ENCODE results near the gene CTBS. TPM values are rescaled to one million over a fixed set of nuclear protein-coding genes. Genes with fewer than 3 reads are reported as not detected.
A peak's percentile ranks its signal among the peaks of the same experiment; 100 is the strongest.

Gene CTBS
- total and polyA plus RNA-seq, 2 donors: 7.6 to 12.5 TPM

DNA sequence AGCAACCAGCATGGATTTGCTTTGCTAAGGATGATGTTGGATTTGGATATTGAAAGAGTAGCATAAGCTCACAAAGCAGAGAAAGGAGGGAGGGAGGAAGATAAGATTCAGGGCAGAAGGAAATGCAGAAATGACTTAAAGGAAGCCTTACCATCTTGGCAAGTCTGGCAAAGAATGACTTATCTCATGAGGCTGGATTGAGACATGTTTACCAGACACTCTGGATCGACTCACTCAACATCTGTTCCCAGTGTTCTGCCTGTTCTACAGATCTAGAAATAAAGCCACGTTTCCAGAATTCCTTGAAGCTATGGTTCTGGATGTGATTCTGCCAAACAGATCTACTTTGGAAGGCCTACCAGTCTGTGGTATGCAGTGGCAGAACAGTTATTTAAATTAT lies 38.8 kb upstream of the CTBS start:
- Histone ChIP-seq H3K4me3 (ENCODE audit: low read length in 2 of 2) (no peak overlapping the region), H3K9me3 (ENCODE audit: control insufficient read depth in 2 of 2, insufficient read depth in 1 of 2, low read length in 1 of 2) (peaks cover 0 to 12% of the 10 kb centered on the region in 2 donors), H3K27me3 (ENCODE audit: control insufficient read depth in 2 of 2, insufficient read depth in 1 of 2, low read length in 1 of 2) (no peaks in the 10 kb centered on the region), H3K27ac (ENCODE audit: low read depth in 1 of 2, low read length in 1 of 2) (no peak overlapping the region), H3K4me1 (ENCODE audit: control insufficient read depth in 2 of 2, insufficient read depth in 2 of 2, low read length in 2 of 2) (no peaks in the 10 kb centered on the region), H3K36me3 (ENCODE audit: control insufficient read depth in 2 of 2, insufficient read depth in 2 of 2, low read length in 1 of 2) (no peaks in the 10 kb centered on the region)
- WGBS: 98% methylated on average over 2 of the region's 2 CpGs
- DNase-seq (ENCODE audit: low read depth in 6 of 9, low spot score in 9 of 9): no peak

DNA sequence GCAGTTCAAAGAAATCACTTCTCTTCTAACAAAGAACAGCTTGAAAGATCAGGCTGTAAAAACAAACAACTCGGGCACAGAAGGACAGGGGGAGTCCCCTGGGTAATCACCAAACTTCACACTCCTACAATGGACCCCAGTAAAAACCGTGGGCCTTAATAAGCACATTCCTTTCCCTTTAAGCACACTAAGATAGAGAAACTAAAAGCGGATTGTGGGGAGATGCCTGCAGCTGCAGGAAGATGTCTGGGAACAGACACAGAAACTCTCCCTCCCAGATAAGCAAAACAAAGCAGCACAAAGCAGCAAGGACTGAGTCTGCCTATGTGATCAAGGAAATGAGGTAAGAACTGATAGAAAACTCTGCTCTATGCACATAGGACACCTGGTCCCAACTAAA lies 37.6 kb upstream of the CTBS start:
- Histone ChIP-seq H3K4me1 (ENCODE audit: control insufficient read depth in 2 of 2, insufficient read depth in 2 of 2, low read length in 2 of 2) (no peaks in the 10 kb centered on the region), H3K9me3 (ENCODE audit: control insufficient read depth in 2 of 2, insufficient read depth in 1 of 2, low read length in 1 of 2) (peaks cover 0 to 14% of the 10 kb centered on the region in 2 donors), H3K27ac (ENCODE audit: low read depth in 1 of 2, low read length in 1 of 2) (peak overlapping the region; percentile 43 to 47), H3K36me3 (ENCODE audit: control insufficient read depth in 2 of 2, insufficient read depth in 2 of 2, low read length in 1 of 2) (no peaks in the 10 kb centered on the region), H3K27me3 (ENCODE audit: control insufficient read depth in 2 of 2, insufficient read depth in 1 of 2, low read length in 1 of 2) (no peaks in the 10 kb centered on the region), H3K4me3 (ENCODE audit: low read length in 2 of 2) (no peak overlapping the region)
- 65% methylated on average over 3 of the region's 3 CpGs for WGBS
- peak in 1 of 9 donors; percentile 12 for DNase-seq (ENCODE audit: low read depth in 6 of 9, low spot score in 9 of 9)

DNA sequence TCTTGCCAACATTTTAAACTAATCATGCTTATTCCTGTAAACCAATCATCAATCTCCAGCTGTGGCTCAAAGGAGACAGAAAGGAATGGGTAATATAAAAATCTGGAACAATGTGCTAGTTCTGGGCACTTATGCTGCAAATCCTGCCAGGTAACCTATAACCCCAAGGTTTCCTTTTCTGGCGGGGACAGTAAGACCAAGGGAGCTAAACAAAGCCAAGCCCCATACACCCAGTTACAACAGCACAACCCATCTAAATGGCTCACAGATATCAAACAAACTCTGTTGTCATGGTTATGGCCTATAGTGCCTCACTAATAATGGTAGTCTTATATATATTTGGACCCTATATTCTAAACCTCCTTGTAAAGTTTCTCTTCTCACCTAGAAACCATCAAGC lies 36.9 kb upstream of the CTBS start:
- H3K27me3 ChIP-seq (ENCODE audit: control insufficient read depth in 2 of 2, insufficient read depth in 1 of 2, low read length in 1 of 2): no peaks in the 10 kb centered on the region
- 98% methylated on average over 1 of the region's 1 CpG for WGBS

DNA sequence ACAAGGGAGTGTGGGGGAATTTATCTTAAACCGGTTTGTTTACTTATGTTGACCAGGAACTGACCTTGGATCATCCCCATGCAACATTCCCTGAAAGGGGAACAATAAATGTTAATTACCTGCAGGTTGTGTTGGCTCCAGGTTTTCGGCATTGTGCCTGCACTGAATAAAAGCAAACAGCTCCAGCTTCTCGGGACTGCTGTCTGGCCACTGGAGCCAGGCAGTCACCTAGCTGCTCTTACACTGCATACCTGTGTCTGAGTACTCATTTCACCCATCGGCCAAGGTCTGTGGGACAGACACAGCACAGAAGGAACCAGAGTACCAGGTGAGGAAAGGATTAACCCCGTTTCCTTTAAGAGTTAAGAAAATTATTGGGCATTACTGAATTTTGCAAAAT lies 32.7 kb upstream of the CTBS start:
- Histone ChIP-seq H3K9me3 (ENCODE audit: control insufficient read depth in 2 of 2, insufficient read depth in 1 of 2, low read length in 1 of 2) (peaks cover 4 to 27% of the 10 kb centered on the region in 2 donors), H3K27me3 (ENCODE audit: control insufficient read depth in 2 of 2, insufficient read depth in 1 of 2, low read length in 1 of 2) (no peaks in the 10 kb centered on the region), H3K4me3 (ENCODE audit: low read length in 2 of 2) (no peak overlapping the region), H3K27ac (ENCODE audit: low read depth in 1 of 2, low read length in 1 of 2) (no peak overlapping the region), H3K4me1 (ENCODE audit: control insufficient read depth in 2 of 2, insufficient read depth in 2 of 2, low read length in 2 of 2) (no peaks in the 10 kb centered on the region), H3K36me3 (ENCODE audit: control insufficient read depth in 2 of 2, insufficient read depth in 2 of 2, low read length in 1 of 2) (no peaks in the 10 kb centered on the region)
- DNase-seq (ENCODE audit: low read depth in 6 of 9, low spot score in 9 of 9): no peak
- 96% methylated on average over 5 of the region's 5 CpGs for WGBS

More for the DNA sequence above, 36.9 kb upstream of the CTBS start:
- DNase-seq (ENCODE audit: low read depth in 6 of 9, low spot score in 9 of 9): no peak
- peaks cover 0 to 15% of the 10 kb centered on the region in 2 donors for H3K9me3 ChIP-seq (ENCODE audit: control insufficient read depth in 2 of 2, insufficient read depth in 1 of 2, low read length in 1 of 2)
- no peak overlapping the region for H3K4me3 ChIP-seq (ENCODE audit: low read length in 2 of 2)
- H3K4me1 ChIP-seq (ENCODE audit: control insufficient read depth in 2 of 2, insufficient read depth in 2 of 2, low read length in 2 of 2): no peaks in the 10 kb centered on the region
- H3K27ac ChIP-seq (ENCODE audit: low read depth in 1 of 2, low read length in 1 of 2): peak overlapping the region in 1 of 2 donors; percentile 56
- H3K36me3 ChIP-seq (ENCODE audit: control insufficient read depth in 2 of 2, insufficient read depth in 2 of 2, low read length in 1 of 2): no peaks in the 10 kb centered on the region

DNA sequence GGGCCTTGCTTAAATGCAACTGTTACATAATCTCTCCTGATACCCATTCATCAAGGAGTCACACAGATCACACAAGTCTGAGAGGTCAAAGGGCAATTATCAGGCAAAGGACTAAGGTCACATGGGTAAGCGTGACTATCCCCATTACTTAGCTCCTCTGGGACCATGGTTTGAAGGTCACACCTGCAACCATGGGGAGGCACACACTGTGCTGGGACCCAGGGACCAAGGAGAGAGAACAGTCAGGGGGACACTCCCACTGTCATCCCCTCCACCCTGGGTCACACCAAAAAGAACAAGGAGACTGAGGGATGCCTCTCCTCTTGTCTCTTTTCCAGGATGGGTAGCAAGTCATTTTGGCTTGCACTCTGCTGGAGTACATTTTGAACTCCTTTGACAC lies 30.9 kb upstream of the CTBS start:
- 100% methylated on average over 1 of the region's 1 CpG for WGBS
- no peaks in the 10 kb centered on the region for H3K27me3 ChIP-seq (ENCODE audit: control insufficient read depth in 2 of 2, insufficient read depth in 1 of 2, low read length in 1 of 2)

DNA sequence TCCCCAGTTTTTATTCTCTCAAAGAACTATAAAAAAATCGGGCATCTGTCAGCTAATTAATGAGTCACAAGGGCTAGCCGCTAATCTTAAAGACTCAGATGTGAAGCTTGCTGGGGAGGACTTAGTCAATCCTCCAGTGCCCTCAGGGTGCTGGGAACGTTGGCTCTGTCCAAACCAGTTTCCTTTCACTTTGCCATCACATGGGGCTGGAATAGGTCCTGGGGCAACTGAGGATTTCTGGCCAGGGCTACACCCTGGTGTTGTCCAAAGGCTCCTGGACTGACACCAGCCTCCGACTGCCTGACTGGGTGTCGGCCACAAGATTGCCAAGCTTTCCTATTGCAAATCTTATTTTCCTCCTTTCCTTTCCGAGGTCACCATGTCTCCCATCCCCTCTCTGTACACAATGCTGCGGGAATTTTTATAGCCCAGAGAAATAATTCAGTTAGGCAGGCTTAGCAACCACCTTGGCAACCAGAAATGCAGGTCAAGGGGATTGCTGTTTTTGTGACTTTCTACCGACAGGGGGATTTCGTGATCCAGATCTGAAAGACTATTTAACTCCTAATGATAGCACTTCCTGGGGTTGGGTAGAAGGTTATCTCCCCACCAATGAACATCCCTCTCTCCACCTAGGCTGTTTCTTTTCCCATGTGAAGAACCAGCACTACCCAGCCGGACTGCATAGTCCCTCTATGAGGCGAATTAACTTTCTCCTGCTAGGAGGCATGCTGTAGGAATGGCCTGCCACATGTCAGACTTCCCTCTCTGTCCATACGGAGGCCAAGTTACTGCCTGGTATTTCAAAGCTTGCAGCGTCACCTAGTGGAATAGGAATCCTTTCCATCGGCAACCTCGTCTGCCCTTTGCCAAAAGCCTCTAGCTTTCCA lies 29.9 kb upstream of the CTBS start:
- Histone ChIP-seq H3K36me3 (ENCODE audit: control insufficient read depth in 2 of 2, insufficient read depth in 2 of 2, low read length in 1 of 2) (no peaks in the 10 kb centered on the region), H3K27ac (ENCODE audit: low read depth in 1 of 2, low read length in 1 of 2) (no peak overlapping the region), H3K9me3 (ENCODE audit: control insufficient read depth in 2 of 2, insufficient read depth in 1 of 2, low read length in 1 of 2) (peaks cover 4 to 27% of the 10 kb centered on the region in 2 donors), H3K4me3 (ENCODE audit: low read length in 2 of 2) (no peak overlapping the region), H3K4me1 (ENCODE audit: control insufficient read depth in 2 of 2, insufficient read depth in 2 of 2, low read length in 2 of 2) (no peaks in the 10 kb centered on the region), H3K27me3 (ENCODE audit: control insufficient read depth in 2 of 2, insufficient read depth in 1 of 2, low read length in 1 of 2) (no peaks in the 10 kb centered on the region)
- WGBS: 94% methylated on average over 15 of the region's 15 CpGs
- no peak for DNase-seq (ENCODE audit: low read depth in 6 of 9, low spot score in 9 of 9)

More for the DNA sequence above, 30.9 kb upstream of the CTBS start:
- Histone ChIP-seq H3K9me3 (ENCODE audit: control insufficient read depth in 2 of 2, insufficient read depth in 1 of 2, low read length in 1 of 2) (peaks cover 4 to 27% of the 10 kb centered on the region in 2 donors), H3K4me3 (ENCODE audit: low read length in 2 of 2) (no peak overlapping the region), H3K4me1 (ENCODE audit: control insufficient read depth in 2 of 2, insufficient read depth in 2 of 2, low read length in 2 of 2) (no peaks in the 10 kb centered on the region), H3K36me3 (ENCODE audit: control insufficient read depth in 2 of 2, insufficient read depth in 2 of 2, low read length in 1 of 2) (no peaks in the 10 kb centered on the region), H3K27ac (ENCODE audit: low read depth in 1 of 2, low read length in 1 of 2) (no peak overlapping the region)
- DNase-seq (ENCODE audit: low read depth in 6 of 9, low spot score in 9 of 9): no peak

DNA sequence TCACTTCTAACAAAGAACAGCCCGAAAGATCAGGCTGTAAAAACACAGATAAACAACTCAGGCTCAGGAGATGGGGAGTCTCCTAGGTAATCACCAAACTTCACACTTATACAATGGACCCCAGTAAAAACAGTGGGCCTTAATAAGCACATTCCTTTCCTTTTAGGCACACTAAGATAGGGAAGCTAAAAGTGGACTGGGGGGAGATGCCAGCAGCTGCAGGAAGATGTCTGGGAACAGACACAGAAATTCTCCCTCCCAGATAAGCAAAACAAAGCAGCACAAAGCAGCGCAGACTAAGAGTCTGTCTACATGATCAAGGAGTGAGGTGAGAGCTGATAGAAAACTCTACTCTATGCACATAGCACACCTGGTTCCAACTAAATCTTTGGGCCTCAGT lies 29.0 kb upstream of the CTBS start:
- H3K27me3 ChIP-seq (ENCODE audit: control insufficient read depth in 2 of 2, insufficient read depth in 1 of 2, low read length in 1 of 2): no peaks in the 10 kb centered on the region
- no peak overlapping the region for H3K27ac ChIP-seq (ENCODE audit: low read depth in 1 of 2, low read length in 1 of 2)
- peaks cover 4 to 27% of the 10 kb centered on the region in 2 donors for H3K9me3 ChIP-seq (ENCODE audit: control insufficient read depth in 2 of 2, insufficient read depth in 1 of 2, low read length in 1 of 2)
- 87% methylated on average over 2 of the region's 2 CpGs for WGBS
- H3K4me3 ChIP-seq (ENCODE audit: low read length in 2 of 2): no peak overlapping the region
- H3K36me3 ChIP-seq (ENCODE audit: control insufficient read depth in 2 of 2, insufficient read depth in 2 of 2, low read length in 1 of 2): no peaks in the 10 kb centered on the region
- no peak for DNase-seq (ENCODE audit: low read depth in 6 of 9, low spot score in 9 of 9)
- no peaks in the 10 kb centered on the region for H3K4me1 ChIP-seq (ENCODE audit: control insufficient read depth in 2 of 2, insufficient read depth in 2 of 2, low read length in 2 of 2)

DNA sequence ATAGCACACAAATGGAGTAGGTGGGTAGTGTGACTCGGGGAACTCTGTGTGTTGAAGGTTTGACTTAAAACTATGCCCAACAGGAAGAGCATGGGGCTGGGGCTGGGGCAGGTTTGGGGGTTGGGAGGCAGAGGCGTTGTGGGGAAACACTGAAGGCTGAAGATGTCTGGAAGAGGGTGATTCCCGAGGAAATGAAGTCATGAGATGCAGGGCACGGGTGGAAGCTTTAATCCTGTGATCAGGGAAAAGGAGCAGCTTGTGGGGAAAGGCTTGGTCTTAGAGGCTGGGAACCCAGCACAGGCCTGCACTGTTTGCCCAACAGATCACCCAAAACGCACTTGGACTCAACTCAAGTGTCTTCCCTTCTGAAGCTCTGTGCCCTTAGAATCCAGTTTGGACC lies 26.6 kb upstream of the CTBS start:
- no peaks in the 10 kb centered on the region for H3K27me3 ChIP-seq (ENCODE audit: control insufficient read depth in 2 of 2, insufficient read depth in 1 of 2, low read length in 1 of 2)
- no peaks in the 10 kb centered on the region for H3K36me3 ChIP-seq (ENCODE audit: control insufficient read depth in 2 of 2, insufficient read depth in 2 of 2, low read length in 1 of 2)
- no peak overlapping the region for H3K27ac ChIP-seq (ENCODE audit: low read depth in 1 of 2, low read length in 1 of 2)
- no peak overlapping the region for H3K4me3 ChIP-seq (ENCODE audit: low read length in 2 of 2)
- peaks cover 4 to 21% of the 10 kb centered on the region in 2 donors for H3K9me3 ChIP-seq (ENCODE audit: control insufficient read depth in 2 of 2, insufficient read depth in 1 of 2, low read length in 1 of 2)
- DNase-seq (ENCODE audit: low read depth in 6 of 9, low spot score in 9 of 9): no peak
- 96% methylated on average over 5 of the region's 5 CpGs for WGBS
- H3K4me1 ChIP-seq (ENCODE audit: control insufficient read depth in 2 of 2, insufficient read depth in 2 of 2, low read length in 2 of 2): no peaks in the 10 kb centered on the region

DNA sequence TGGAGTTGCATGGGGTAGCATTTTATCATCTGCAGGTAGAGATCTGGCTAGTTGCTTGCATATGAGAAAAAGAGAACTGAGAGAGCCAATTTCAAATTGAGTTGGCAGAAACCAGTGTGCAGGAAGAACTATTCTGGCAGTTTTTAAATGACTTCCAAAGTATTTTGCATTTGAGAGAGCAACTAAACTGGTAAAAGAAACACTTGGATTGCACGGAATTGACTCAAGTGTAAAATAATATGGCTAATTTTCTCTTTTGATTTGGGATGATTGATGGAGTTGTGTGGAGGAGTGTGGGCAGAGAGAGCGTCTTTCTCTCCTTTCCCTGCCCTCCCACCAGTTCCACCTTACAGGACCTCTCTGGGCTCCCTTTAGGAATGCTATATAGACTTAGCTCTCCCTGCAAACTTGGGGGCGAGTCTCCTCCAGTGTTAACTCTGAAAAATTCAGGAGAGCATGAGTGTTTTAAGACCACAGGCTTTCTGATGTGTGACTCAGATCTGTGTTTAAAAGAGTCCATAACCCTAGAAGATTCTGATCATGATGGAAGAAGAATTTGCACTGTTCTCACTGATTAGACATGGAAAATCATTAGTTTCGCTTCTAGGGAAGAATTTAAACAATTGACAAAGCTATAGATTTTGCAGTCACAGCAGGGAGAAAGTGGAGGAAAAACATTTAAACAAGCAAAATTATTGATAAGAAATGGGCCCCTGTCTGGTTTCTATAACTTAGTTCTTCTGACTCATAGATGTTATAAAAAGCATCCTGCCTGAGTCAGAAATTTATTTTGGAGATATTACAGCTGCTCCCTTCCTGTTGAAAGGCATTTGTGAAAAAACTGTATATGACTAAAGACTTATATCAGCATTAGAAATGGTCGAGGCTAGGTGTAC lies 24.9 kb upstream of the CTBS start:
- Histone ChIP-seq H3K36me3 (ENCODE audit: control insufficient read depth in 2 of 2, insufficient read depth in 2 of 2, low read length in 1 of 2) (no peaks in the 10 kb centered on the region), H3K27me3 (ENCODE audit: control insufficient read depth in 2 of 2, insufficient read depth in 1 of 2, low read length in 1 of 2) (no peaks in the 10 kb centered on the region), H3K27ac (ENCODE audit: low read depth in 1 of 2, low read length in 1 of 2) (no peak overlapping the region), H3K9me3 (ENCODE audit: control insufficient read depth in 2 of 2, insufficient read depth in 1 of 2, low read length in 1 of 2) (peaks cover 0 to 6% of the 10 kb centered on the region in 2 donors), H3K4me3 (ENCODE audit: low read length in 2 of 2) (no peak overlapping the region), H3K4me1 (ENCODE audit: control insufficient read depth in 2 of 2, insufficient read depth in 2 of 2, low read length in 2 of 2) (no peaks in the 10 kb centered on the region)
- DNase-seq (ENCODE audit: low read depth in 6 of 9, low spot score in 9 of 9): no peak
- 91% methylated on average over 5 of the region's 5 CpGs for WGBS

Measured in thymus (tissue), 11 donors.